OCI-LY1 (cell line): ENCODE results near the gene VARS2.

ENCODE experiments used
- H2AFZ ChIP-seq: fragments of 200-600 bp; sonication (generic), shearing (Covaris generic); 2 replicates; pipeline ENCODE4 v1.6.0; 2014; ENCODE audit warnings: antibody characterized with exemption, mild to moderate bottlenecking, low read length
- H3F3A ChIP-seq: fragments of 200-600 bp; sonication (generic), shearing (Covaris generic); 2 replicates; pipeline ENCODE4 v1.6.0; 2014; ENCODE audit warnings: mild to moderate bottlenecking, antibody characterized with exemption, low read length, moderate library complexity; ENCODE audit not compliant: insufficient read depth
- H3K27ac ChIP-seq: fragments of 200-600 bp; sonication (generic); 2 replicates; pipeline ENCODE4 v1.5.1; 2014; ENCODE audit warnings: low read length, mixed run types, mild to moderate bottlenecking, low read depth; ENCODE audit not compliant: poor library complexity, severe bottlenecking
- H3K27me3 ChIP-seq: fragments of 200-600 bp; sonication (generic); 2 replicates; pipeline ENCODE4 v1.6.0; 2014; ENCODE audit warnings: antibody characterized with exemption, mild to moderate bottlenecking, low read length, moderate library complexity; ENCODE audit not compliant: insufficient read depth
- H3K36me3 ChIP-seq: fragments of 200-600 bp; sonication (generic); 2 replicates; pipeline ENCODE4 v1.6.1; 2014; ENCODE audit warnings: mild to moderate bottlenecking, antibody characterized with exemption, low read length, moderate library complexity, mixed read lengths; ENCODE audit not compliant: insufficient read depth
- H3K4me1 ChIP-seq: fragments of 200-600 bp; sonication (generic); 2 replicates; pipeline ENCODE4 v1.5.1; 2014; ENCODE audit warnings: mild to moderate bottlenecking, low read length, moderate library complexity; ENCODE audit not compliant: insufficient read depth, severe bottlenecking
- H3K4me2 ChIP-seq: fragments of 200-600 bp; sonication (generic), shearing (Covaris generic); 2 replicates; pipeline ENCODE4 v1.6.1; 2014; ENCODE audit warnings: low read length
- H3K4me3 ChIP-seq: fragments of 200-600 bp; sonication (generic); 2 replicates; pipeline ENCODE4 v1.5.1; 2014; ENCODE audit warnings: low read length, low read depth, mild to moderate bottlenecking, mixed read lengths; ENCODE audit not compliant: poor library complexity, severe bottlenecking
- H3K79me2 ChIP-seq: fragments of 200-600 bp; shearing (Covaris generic); 2 replicates; pipeline ENCODE4 v1.6.1; 2016; ENCODE audit warnings: mixed run types, low read length, mixed read lengths; ENCODE audit not compliant: insufficient read depth
- H3K9ac ChIP-seq: fragments of 200-600 bp; sonication (generic), shearing (Covaris generic); 2 replicates; pipeline ENCODE4 v1.6.1; 2014; ENCODE audit warnings: mild to moderate bottlenecking, low read length, mixed read lengths
- H3K9me2 ChIP-seq: fragments of 200-600 bp; sonication (generic), shearing (Covaris generic); 2 replicates; pipeline ENCODE4 v1.6.1; 2014; ENCODE audit warnings: low read depth, mild to moderate bottlenecking, low read length, mixed read lengths
- H3K9me3 ChIP-seq: fragments of 200-600 bp; shearing (Covaris generic); 2 replicates; pipeline ENCODE4 v1.6.1; 2014; ENCODE audit warnings: low read length, mixed read lengths
- H4K20me1 ChIP-seq: fragments of 200-600 bp; sonication (generic), shearing (Covaris generic); 2 replicates; pipeline ENCODE4 v1.6.0; 2016; ENCODE audit warnings: mild to moderate bottlenecking, low read length; ENCODE audit not compliant: insufficient read depth
- CTCF ChIP-seq: fragments of 200-600 bp; sonication (generic), shearing (Covaris generic); IDR thresholded peaks from 2 replicates; pipeline ENCODE4 v1.5.1; 2017; ENCODE audit warnings: mild to moderate bottlenecking, antibody characterized with exemption, low read length, moderate library complexity, mixed read lengths
- EZH2 ChIP-seq: fragments of 200-600 bp; sonication (generic), shearing (Covaris generic); IDR thresholded peaks from 2 replicates; pipeline ENCODE4 v1.8.0; 2017; ENCODE audit warnings: borderline replicate concordance, mixed run types, mild to moderate bottlenecking, antibody characterized with exemption, low read length, moderate library complexity, mixed read lengths

VARS2 gene

GRCh38 chr6:30940361-30940986, 26.4 kb downstream of the VARS2 start, which contains the start of gene MUCL3:
Gene MUCL3 (plus strand): TSS chr6:30940973. CDS start chr6:30941000, 27 bp downstream.
- H3K36me3 ChIP-seq, result no peaks in the 10 kb centered on the region
- no peak within 1 kb of the TSS for H3K4me2 ChIP-seq

GRCh38 chr6:30942338-30943060, 28.5 kb downstream of the VARS2 start:
- H3K4me3 ChIP-seq, result no peak overlapping the region
- no peaks in the 10 kb centered on the region for H3K9me3 ChIP-seq
- no peak overlapping the region for H2AFZ ChIP-seq
- H4K20me1 ChIP-seq, result no peaks in the 10 kb centered on the region
- no peaks in the 10 kb centered on the region for H3K36me3 ChIP-seq
- 0 out of 2 replicates have a peak, but pooled peaks cover 5% of the 10 kb centered on the region for H3K27me3 ChIP-seq
- H3K79me2 ChIP-seq, result no peaks in the 10 kb centered on the region
- no peaks in the 10 kb centered on the region for H3K4me1 ChIP-seq
- no peak overlapping the region for H3K9ac ChIP-seq
- TF ChIP-seq CTCF (no peak), EZH2 (no peak)
- H3K9me2 ChIP-seq, result no peaks in the 10 kb centered on the region
- no peaks in the 10 kb centered on the region for H3F3A ChIP-seq
- H3K27ac ChIP-seq, result no peak overlapping the region
- H3K4me2 ChIP-seq, result no peak overlapping the region

More at GRCh38 chr6:30940361-30940986, 26.4 kb downstream of the VARS2 start, which contains the start of gene MUCL3:
- Histone ChIP-seq H3K9me3 (no peaks in the 10 kb centered on the region), H3K4me1 (no peaks in the 10 kb centered on the region), H3F3A (no peaks in the 10 kb centered on the region), H2AFZ (no peak within 1 kb of the TSS), H3K9me2 (no peaks in the 10 kb centered on the region), H3K4me3 (no peak within 1 kb of the TSS), H3K27ac (no peak within 1 kb of the TSS), H3K27me3 (0 out of 2 replicates have a peak, but pooled peaks cover 5% of the 10 kb centered on the region), H3K9ac (no peak within 1 kb of the TSS), H3K79me2 (no peaks in the 10 kb centered on the region), H4K20me1 (no peaks in the 10 kb centered on the region)
- TF ChIP-seq EZH2, result no peak
- TF ChIP-seq CTCF, result no peak

GRCh38 chr6:30944051-30944450, 30.0 kb downstream of the VARS2 start:
- TF ChIP-seq EZH2 (no peak), CTCF (no peak)
- Histone ChIP-seq H3K36me3 (no peaks in the 10 kb centered on the region), H3K27ac (no peak overlapping the region), H3K79me2 (no peaks in the 10 kb centered on the region), H3K4me3 (no peak overlapping the region), H3K27me3 (0 out of 2 replicates have a peak, but pooled peaks cover 5% of the 10 kb centered on the region), H3K4me1 (no peaks in the 10 kb centered on the region), H3K9me2 (no peaks in the 10 kb centered on the region), H2AFZ (no peak overlapping the region), H3K9ac (no peak overlapping the region), H4K20me1 (no peaks in the 10 kb centered on the region), H3F3A (no peaks in the 10 kb centered on the region), H3K9me3 (no peaks in the 10 kb centered on the region), H3K4me2 (no peak overlapping the region)
